Vagina (tissue), 2 donors: ENCODE measurements around the gene LY6G6C.

Experiments used
- CTCF ChIP-seq, 3 experiments: fragments of 450-650 bp in 2 of 3; fragments of 200-600 bp in 1 of 3; sonication (generic) in 1 of 3; IDR thresholded peaks; one replicate each; pipeline ENCODE4 v1.5.1; 2017 to 2019; ENCODE audit warnings: antibody characterized with exemption in 3 of 3, mild to moderate bottlenecking in 2 of 3, moderate library complexity in 2 of 3
- POLR2A ChIP-seq, 2 donors: fragments of 450-650 bp; IDR thresholded peaks; one replicate each; pipeline ENCODE4 v1.6.1; 2017; ENCODE audit warnings: antibody characterized with exemption in 2 of 2, mild to moderate bottlenecking in 2 of 2, moderate library complexity in 2 of 2
- POLR2AphosphoS5 ChIP-seq, 2 donors: sonication (generic); formaldehyde crosslinking; IDR thresholded peaks; one replicate each; pipeline ENCODE4 v1.9.0; 2017; ENCODE audit warnings: antibody characterized with exemption in 2 of 2, mild to moderate bottlenecking in 2 of 2, low read depth in 1 of 2; ENCODE audit not compliant: insufficient read depth in 1 of 2

GRCh38 chr6:31765559-31765909 is 44.0 kb upstream of the LY6G6C start:
- TF ChIP-seq POLR2AphosphoS5 (IDR thresholded peaks at IDR 0.05; ENCODE audit: insufficient read depth in 1 of 2, low read depth in 1 of 2) (no peak), CTCF (IDR thresholded peaks at IDR 0.05) (no peak), POLR2A (IDR thresholded peaks at IDR 0.05) (no peak)
